Measurements from ENCODE around the gene DCAF17.
"Not testable (repeated sequence)": the region's sequence is repeated elsewhere in the genome, so short reads cannot be mapped to it uniquely, and the experiment has no call there.

The DCAF17 gene

DNA sequence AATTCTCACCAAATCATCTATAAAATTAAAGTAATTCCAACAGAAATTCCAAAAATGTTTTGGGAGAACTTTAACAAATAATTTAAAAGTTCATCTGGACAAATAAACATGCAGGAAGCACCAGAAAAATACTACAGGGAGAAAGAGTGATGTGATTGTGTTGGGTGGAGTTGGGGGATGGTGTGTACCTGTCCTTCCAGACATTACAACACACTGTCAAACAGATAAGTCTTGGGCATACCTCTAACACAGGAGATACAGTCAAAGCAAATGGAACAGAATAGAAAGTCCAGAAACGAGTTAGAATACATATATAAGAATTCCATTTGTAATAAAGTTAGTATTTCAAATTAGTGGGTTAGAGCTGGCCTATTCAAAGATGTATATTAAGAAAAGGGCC is 22.8 kb upstream of the DCAF17 start:
- no peak for DNase-seq (ENCODE audit: low spot score)

DNA sequence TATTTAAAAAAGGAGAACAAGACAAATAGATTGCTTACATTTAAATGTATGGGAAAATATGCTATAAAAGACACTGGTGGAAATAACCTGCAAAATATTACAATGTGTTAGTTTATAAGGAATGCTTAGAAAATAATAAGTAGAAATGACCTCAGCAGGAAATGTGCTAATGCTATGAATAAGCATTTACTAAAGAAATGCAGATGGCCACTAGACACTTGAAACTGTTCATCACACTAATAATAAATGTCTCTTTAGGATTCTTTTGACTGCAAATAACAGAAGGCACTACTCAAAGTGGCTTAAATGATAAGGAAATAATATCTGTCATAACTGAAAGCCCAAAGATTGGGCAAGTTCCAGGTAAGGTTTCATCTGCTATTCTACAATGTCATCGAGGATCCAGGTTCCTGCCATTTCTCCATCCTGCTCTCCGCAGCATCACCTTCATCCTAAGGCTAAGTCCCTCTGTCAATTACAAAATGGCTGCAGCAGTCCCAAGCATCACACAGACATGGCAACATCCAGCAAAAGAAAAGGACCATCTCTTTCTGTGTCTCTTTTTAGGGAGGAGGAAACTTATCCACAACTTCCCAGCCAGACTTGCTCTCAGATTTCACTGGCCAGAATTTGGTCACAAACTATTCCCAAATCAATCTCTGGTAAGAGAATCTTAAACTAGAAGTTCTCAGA is 22.1 kb upstream of the DCAF17 start:
- DNase-seq (ENCODE audit: low spot score) = no peak

DNA sequence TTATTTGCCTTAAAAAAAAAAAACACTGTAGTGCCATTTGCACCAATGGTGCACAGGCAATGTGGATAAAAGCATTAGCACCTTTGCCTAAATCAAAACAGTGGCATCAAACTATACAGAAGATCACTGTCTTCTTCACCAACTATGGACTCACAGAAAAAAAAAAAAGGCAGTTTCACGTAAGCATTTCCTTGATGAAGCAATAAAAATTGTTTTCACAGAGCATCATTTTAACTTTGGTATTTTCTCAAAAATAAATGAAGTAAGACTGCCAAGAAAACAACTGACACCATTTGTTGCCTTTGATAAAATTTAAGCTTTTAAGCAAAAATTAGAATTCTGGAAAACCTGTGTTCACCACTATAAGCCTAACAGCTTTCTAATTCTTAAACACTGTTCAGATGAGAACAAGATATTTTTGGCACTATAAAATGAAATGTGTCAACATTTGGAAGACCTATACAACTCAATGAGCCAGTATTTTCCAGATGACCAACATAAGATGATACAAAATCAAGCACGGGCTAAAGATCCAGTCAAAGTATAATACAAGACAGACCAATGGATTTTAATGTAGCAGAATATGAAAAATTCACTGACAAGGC is 21.4 kb upstream of the DCAF17 start:
- DNase-seq (ENCODE audit: low spot score) = no peak

DNA sequence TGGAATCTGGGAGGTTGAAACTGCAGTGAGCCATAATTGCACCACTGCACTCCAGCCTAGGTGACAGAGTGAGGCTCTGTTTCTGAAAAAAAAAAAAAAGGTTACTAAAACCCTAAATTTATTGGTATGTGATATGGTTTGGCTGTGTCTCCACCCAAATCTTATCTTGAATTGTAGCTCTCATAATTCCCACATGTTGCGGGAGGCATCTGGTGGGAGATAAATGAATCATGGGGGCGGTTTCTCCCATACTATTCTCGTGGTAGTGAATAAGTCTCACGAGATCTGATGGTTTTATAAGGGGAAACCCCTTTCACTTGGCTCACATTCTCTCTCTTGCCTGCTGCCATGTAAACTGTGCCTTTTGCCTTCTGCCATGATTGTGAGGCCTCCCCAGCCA is 19.4 kb upstream of the DCAF17 start:
- not testable (repeated sequence) for DNase-seq (ENCODE audit: low spot score)

DNA sequence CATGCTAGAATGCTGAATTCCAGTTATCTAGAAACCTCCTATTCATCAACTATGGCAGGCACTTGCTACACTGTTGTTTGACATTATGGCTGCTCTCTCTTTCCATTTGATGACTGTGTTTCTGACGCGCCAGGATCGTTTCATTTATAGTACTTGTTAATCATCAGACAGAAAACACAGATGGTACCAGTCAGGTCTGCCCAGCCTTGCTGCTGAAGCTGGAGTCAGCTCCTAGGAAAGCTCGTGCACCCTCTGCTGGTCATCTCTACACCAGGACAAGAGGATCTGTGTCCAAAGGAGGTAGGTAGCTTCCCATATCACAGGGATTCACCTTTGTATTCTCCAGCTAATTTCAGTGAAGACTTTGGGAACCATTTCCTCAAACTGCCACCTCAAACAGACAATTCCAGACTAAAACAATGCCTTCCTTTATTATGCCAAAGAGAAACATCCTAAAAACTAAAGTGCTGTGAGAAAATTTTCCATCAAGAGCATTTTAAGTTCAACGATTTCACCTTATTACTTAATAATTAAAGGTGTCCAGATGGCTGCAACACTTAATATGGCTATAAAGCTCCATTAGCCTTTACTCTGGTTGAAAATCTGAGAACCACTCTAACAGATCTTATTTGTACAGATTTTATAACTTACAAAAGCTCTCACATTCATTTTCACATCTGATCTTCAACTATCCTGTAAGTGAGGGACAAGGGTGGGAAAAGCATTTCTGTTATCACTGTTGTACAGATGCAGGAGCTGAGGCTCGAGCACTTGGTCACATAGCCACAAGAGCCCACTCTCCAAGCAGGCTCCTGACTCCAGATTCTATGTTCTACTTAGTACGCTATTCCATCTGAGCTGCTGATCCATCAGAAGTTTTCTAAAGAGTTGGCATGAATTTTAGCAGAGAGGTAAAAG is 17.8 kb upstream of the DCAF17 start:
- DNase-seq (ENCODE audit: low spot score) = peak; percentile 96

DNA sequence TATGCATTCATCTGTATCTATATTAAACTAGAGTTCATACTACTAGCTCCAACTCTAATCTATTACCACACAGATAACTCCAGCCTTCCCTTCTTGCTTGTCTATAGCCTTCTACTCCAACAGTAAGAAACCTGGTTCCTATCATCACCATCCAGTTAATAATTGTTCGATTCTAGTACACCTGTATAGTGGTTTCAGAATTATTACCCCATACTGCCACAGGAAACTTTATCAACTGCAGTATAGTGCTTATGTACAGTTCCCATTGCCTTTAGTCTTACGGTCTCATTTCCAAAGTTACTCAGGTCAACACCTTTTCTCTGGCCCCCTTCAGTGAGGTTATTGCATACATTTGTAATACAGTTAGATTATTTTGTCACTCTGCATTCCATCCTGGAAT is 14.7 kb upstream of the DCAF17 start:
- DNase-seq (ENCODE audit: low spot score) = no peak

DNA sequence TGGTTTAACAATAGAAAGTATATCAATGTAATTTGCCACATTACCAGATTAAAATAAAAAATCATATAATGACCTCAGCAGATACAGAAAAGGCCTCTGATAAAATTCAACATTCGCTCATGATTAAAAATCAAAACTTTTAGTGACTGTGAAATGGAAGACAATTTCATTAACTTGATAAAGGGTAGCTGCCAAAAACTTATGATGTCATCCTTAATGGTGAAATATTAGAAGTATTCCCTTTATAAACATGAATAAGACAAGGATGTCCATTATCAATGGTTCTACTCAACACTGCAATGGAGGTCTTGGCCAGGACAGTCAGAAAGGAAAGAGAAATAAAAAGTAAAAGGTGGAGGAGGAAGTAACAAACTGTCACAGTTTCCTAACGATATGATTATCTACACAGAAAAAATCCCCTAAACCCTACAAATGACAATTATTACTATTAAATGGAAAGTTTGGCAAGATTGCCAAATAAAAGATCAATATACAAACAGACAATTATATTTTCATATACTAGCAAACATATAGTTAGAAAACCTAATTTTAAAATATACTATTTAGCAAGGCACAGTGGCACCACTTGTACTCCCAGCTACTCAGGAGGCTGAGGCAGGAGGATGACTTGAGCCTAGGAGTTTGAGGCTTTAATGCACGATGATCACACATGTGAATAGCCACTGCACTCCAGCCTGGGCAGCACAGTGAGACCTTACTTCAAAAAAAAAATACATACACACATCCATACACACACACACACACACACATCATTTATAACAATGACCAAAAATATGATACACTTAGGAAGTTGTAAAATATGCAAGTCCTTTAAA is 13.1 kb upstream of the DCAF17 start:
- no peak for DNase-seq (ENCODE audit: low spot score)

DNA sequence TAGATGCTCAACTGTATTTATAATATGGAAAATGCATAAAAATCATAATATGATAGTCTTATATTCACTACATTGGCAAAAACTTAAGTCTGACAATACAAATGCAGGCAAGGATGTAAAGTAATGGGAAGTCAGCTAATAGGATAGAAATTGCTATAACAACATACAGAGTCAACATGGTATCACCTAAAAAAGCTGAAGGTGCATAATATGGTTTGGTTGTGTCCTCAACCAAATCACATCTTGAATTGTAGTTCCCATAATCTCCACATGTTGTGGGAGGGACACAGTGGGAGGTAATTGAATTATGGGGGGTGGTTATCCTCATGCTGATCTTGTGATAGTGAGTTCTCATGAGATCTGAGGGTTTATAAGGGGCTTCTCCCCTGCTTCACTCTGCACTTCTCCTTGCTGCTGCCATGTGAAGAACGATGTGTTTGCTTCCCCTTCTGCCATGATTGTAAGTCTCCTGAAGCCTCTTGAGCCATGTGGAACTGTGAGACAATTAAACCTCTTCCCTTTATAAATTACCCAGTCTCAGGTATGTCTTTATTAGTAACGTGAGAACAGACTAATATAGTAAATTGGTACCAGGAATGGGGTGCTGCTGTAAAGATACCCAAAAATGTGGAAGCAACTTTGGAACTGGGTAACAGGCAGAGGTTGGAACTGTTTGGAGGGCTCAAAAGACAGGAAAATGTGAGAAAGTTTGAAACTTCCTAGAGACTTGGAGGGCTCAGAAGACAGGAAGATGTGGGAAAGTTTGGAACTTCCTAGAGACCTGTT is 11.1 kb upstream of the DCAF17 start:
- not testable (repeated sequence) for DNase-seq (ENCODE audit: low spot score)

DNA sequence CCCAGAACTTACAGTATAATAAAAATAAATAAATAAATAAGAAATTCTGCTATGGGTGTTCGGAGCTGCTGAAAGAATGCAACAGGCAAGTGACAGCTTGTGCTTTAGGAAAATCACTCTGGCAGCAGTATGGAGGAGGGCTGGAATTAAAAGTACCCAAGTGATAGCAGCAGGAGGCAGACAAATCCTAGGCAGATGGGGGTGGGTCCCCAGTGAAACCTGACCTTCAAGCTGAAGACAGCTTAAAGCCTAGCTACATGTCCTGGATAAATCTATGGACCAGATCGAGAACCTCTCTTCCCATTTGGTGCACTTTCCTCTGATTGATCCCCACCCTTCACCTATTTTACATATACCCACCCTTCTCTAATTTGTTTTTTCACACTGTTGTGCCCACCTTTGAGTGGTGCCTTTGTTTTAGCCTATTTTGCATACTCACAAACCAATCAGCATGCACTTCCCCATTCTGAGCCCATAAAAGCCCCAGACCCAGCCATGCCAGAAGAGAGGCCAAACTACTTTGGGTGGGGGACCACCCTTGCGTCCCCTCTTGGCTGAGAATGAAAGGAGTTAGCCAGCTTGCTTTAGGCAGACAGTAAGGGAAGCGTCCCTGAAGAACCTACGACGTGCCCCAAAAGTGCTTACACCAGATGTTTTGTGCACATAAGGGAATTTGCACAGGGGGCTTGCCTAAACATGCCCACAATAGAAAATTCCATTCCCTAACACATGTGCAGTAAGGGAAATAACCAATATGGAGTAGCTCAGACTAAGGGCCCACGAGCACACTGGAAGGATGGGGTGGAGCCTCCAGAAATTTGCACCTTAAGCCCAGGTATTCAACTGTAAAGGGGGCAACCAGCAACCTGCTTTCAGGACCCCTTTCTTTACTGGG is 3.3 kb upstream of the DCAF17 start:
- DNase-seq (ENCODE audit: low spot score) = no peak

DNA sequence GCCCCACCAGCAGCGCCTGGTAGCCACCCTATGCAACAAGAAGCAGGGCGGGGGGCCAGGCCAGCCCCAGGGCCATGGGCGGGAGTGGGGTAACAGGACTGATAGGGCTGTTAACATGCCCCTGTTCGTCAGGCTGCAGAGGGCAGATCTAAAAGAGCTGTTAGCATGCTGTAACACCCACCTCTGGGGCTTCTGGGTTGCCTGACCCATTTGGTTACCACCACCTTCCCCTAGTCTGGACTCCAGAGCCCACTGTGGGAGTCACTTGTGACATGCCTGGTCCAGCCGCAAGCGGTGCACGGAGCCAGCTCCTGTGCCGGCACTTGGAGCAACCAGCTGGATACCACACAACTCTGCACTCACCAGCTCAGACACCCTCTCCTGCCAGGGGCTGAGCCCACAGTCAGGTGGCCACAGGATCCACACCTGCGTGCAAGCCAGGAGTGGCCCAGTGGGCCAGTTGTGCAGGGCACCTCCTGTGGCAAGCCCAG is 2.3 kb upstream of the DCAF17 start:
- DNase-seq (ENCODE audit: low spot score) = no peak

DNA sequence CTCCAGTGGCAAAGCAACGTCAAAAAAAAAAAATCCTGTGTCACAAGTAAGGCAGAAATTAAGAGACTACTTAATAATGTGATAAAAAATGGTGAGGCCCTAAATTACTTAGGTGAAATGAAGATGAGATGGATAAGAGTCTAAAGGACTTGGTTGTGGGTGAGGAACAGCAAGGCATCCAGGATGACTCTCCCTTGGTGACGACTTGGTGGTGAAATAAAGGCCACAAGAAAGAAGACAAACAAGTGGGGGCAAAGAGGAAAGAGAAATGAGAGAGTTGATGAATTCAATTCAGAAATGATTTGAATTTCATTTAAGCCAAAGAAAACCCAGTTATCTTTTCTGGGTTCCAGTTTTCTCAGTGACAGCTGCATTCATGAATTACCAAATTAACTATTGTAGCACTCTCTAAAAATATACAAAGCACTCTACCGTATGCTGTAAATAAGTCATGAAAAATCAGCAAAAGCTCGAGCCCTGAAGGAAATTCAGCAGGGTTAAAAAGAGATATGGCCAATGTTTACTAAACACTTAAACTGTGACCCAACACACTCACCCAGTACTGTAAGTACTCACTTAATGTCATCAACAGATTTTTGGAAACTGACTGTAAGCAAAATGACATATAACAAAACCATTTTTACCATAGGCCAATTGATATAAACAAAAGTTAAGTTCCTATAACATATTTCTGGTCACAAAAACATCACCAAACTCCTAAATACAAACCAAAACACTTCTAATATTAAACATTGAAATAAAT is 1.6 kb upstream of the DCAF17 start:
- DNase-seq (ENCODE audit: low spot score) = no peak

DNA sequence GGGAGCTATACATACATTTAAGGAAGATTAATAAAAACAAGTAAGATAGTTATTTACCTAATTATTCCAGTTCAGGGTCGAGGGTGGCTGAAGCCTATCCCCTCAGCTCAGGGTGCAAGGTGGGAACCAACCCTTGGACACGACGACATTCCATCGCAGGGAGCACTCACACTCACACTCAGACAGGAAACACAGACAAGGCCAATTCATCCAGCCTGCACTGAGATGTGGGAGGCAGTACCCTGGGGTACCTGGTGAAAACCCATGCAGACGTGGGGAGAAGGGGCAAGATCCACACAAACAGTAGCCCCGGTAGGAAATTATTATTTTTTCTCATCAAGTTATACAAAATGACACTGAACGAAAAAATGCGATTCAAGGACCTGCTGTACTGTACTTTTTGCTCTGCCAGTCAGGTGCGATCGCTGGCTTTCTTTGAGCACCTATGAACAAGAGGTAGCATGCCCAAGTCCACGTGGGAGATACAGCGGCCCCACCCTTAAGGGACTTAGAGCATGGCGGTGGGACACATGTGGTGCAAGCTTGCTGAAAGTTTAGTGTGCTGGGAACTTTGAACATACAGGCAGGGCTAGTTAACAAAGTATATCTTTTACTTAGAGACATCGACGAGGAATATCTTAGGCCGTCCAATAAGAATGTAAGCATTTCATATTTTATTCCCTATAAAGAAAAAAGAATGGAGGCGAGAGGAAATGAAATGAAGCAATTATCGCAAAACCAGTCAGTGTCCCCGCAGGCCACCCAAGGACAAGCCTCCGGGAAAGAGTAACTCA is 860 bp upstream of the DCAF17 start:
- DNase-seq (ENCODE audit: low spot score) = peak; percentile 13

DNA sequence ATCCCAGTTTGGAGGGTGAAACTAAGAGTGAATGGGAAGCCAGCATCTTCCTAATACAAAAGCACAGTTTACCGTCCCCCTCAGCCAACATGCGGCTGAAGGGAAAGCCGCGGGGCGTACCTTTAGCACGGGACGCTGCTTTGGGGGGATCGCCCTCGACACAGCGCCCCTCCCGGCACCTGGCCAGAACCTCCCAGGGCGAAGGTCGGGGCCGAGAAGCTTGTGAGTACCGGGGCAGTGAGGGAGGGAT is 338 bp upstream of the DCAF17 start, which contains the start of gene METTL8:
Gene METTL8, minus strand, starts transcription at position 228 of the 250 bp plus-strand sequence. CDS start 41,805 bp downstream, outside the sequence.
- DNase-seq (ENCODE audit: low spot score) = no peak

DNA sequence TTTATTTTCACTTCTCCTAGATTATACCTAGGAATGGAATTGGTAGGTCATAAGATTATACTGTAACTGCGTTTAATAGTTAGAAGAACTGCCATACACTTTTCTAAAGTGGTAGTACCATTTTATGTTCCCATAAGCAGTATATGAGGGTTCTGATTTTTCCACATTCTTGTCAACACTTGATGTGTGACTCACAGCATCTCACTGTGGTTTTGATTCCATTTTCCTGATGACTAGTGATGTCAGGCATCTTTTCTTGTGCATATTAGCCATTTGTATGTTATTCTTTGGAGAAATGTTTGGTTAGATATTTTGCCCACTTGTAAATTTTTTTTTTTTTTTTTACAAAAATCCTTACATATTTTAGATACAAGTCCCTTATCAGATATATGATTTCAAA is 2.3 kb downstream of the DCAF17 start:
- no peak for DNase-seq (ENCODE audit: low spot score)

DNA sequence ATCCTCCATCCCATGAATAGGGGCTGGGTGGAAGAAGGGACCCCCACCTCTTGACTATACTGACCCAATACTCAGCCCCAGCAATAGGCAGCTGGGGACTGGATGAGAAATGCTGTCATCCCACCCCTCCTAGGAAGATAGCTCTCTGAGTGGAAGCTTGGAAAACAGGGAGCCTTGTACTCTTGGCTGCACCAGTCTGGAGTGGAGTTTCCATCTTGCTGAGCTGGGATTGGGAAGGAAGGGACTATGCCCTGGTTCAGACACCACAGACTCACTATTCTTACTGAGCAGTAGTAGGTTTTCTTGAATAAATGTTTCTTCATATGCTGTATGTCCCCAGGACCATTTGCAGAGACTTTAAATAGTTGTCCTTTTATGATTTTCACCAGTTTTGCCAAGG is 7.4 kb downstream of the DCAF17 start:
- DNase-seq (ENCODE audit: low spot score) = no peak

DNA sequence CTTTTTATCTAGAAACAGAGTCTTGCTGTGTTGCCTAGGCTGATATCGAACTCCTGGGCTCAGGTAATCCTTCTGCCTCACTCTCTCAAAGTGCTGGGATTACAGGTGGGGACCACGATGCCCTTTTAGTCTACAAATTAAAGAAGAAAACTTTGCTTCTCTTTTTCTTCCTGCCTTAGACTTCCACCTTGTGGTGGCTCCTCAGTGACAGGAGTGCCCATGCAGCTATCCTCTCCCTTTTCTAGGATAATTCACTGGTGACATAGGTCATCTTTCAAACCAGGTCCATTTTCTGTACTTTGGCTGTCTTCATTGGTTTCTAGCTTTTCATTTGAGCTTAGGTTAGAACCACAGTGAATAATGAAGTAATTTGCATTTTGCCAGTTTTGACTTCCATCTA is 13.6 kb downstream of the DCAF17 start:
- DNase-seq (ENCODE audit: low spot score) = no peak

DNA sequence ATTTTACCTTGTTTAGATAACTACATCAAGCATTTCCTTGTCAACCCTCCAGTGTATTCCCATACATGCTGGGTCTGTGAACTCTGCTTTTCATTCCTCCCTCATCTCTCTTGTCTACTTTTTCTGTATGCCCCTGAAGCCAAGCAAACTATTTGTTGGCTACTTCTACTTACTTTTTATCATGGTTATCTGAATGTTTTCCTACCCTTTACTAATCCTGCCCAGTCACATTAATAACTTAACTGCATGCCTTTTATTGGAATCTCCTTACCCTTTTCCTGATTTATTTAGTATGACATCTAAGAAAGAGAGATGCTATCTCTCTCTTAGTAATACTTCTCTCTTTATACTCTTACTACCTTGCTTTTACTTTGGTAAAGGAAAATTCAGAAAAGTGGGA is 17.0 kb downstream of the DCAF17 start:
- no peak for DNase-seq (ENCODE audit: low spot score)

DNA sequence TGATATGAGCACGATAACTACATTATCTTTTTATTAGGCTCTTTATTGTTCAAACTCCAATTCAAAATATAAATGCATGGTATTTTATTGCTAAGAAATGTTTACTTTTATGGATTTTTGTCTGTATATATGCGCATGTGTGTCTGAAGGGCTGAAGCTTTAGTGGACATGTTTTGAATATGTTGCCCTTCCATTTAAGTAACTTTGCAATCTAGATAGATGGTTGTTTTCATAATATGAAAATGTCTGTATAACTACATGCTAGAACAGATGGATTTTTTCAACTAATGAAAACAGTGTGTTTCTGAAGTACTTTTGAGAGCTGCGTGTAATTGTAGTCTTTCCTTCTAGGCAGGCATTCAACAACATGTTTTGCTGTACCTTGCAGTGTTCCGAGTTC is 18.7 kb downstream of the DCAF17 start:
- DNase-seq (ENCODE audit: low spot score) = no peak

DNA sequence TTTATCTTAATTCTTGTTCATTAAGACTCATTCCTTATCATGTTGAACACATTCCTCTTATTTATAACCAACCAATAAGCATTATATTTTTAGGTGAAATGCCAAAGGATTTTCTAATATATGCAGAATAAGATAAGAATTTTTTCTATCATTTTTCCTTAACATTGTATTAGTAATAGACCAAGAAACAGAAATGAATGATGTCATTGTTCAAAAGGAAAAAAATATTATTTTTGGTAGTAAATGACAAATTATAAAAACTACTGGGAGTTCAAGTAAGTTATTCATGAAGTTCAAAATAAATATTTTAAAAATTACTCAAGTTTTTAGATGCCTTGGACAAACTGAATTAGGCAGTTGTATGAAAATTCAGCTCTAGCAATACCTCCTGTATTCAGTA is 25.5 kb downstream of the DCAF17 start:
- no peak for DNase-seq (ENCODE audit: low spot score)
